CD1c-positive myeloid dendritic cell (primary cell): ENCODE measurements around the gene UCP1.
A peak's percentile ranks its signal among the peaks of the same experiment; 100 is the strongest.
"Not testable (repeated sequence)": the region's sequence is repeated elsewhere in the genome, so short reads cannot be mapped to it uniquely, and the experiment has no call there.

ENCODE experiments used
- DNase-seq: peaks from one replicate; pipeline ENCODE4 v3.0.0-alpha.2; 2016; ENCODE audit errors: extremely low spot score

Gene UCP1

DNA sequence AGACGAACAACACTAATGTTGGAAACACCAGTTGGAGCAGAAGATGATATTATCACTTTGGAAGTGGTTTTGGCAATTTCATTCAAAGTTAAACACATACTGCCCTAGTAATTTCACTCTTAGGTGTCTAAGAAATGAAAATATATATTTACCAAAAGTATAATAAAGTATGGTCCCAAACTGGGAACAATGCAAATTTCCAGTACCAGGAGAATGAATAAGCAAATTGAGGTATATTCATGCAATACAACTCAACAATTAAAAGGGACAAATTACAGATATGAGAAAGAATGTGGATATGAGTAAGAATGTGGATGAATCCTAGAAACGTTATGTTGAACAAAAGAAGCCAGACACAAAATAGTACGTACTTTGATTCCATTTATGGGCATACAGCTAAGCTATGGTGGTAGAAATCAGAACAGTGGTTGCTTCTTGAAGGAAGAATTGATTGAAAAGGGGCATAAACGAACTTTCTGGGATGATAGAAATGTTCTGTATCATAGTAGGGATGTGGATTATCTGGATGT is 34.7 kb downstream of the UCP1 start:
- no peak for DNase-seq

DNA sequence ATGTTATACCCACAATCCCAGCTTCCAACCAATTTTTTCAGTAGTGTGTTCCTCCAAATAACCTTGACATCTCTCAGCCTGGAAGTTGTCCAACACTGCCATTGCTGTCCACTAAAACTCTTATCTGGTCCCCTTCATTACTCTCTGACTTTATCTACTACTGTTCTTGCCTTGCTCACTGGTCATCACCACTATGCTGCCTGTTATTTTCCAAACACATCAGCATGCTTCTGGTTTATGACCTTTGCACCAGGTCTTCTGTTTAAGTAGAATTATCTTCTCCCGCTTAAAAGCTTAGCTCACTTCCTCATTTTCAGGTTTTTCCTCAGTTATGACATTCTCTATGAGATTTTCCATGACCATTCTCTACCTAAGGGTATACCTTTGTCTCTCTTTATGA is 39.3 kb downstream of the UCP1 start:
- DNase-seq = no peak

DNA sequence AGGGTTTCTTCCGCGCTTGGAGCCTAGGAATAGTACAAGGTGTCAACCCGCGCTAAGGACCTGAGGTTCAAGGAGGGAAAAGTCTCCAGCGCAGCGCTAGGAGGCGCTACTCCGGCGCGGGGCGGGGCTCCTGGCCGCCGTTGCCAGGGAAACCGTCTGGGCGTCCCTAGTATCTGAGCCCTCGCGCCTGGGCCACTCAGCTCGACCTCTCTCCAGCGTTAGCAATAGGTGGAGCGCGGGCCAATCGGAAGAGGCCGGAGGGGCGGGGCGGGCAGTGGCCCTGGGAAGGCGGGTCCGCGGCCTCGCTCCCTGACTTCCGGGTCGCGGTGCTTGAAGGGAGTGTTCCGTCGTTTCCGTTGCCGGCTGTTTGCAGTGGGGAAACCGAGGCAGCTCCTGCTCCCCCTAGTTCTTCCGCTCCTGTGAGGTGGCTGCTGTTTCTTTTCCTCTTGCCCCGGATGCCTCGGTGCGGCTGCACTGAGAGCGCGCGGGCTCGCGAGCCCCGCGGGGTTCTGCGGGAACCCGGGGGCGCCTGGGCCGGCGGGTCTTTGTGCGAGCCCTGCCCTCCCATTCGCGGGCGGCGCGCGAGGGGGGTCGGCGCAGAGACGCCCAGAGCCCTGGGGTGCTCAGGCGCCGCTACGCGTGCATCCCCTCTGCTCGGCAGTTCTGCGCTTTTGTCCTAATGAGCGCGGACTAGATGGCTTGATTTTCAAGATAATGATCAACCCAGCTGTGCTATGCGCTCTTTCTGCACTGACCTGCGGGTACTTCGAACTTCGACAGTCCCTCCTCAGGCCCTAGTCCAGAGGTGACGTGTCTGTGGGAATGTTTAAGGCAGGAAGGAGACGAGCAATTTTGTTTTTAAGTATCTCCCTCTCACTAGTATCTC is 44.7 kb downstream of the UCP1 start, which contains the start of gene ELMOD2:
TSS of gene ELMOD2 (plus strand) at position 312 of the 886 bp plus-strand sequence. CDS start 1,261 bp downstream, outside the sequence.
- DNase-seq = peak; percentile 98

DNA sequence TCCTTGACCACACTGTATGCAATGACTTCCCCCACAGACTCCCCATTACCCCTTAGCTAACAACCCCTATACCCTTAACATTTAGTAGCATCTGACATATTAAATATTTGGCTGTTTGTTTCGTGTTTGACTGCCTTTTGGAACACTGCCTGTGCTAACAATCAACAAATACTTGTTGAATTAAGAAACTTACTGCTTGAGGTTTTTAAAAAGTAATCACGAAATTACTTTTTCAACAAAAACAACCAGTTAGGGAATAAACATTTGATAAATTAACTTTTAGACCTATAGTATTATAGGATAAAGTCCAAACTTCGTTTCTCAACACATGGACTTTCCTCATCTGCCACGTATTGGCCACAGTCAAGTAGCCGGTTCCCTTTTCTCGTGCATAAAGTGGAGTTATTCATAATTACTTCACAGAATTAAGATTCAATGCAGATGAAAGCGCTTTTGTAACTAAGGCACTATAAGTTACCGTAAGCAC is 45.3 kb downstream of the UCP1 start:
- DNase-seq = no peak

DNA sequence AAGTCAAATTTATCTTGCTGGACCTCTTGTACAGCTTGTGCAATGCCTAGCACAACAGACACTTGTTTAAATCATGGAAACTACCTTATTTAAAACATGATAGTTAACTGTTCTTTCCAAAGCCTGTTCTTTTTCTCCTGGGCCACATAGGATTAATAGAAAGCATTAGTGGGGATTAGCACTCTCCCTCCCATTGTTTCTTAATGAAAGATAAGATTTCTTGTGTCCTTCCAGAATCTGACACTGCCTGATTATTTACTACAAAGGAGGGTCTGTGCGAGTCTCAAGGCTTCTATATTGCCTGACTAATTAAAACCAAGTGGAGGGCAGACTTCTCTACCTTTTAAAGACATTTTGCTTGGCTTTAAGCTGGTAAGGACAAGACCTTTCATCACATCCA is 53.3 kb downstream of the UCP1 start:
- DNase-seq = no peak

DNA sequence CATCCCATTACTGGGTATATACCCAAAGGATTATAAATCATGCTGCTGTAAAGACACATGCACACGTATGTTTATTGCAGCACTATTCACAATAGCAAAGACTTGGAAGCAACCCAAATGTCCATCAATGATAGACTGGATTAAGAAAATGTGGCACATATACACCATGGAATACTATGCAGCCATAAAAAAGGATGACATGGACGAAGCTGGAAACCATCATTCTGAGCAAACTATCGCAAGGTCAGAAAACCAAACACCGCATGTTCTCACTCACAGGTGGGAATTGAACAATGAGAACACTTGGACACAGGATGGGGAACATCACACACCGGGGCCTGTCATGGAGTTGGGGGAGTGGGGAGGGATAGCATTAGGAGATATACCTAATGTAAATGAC is 55.0 kb downstream of the UCP1 start:
- DNase-seq = not testable (repeated sequence)
